Measurements from ENCODE around the gene LTN1.

GRCh38 chr21:28922368-28922767, 70.3 kb downstream of the LTN1 start:
- TF ChIP-seq, protein P1, sequence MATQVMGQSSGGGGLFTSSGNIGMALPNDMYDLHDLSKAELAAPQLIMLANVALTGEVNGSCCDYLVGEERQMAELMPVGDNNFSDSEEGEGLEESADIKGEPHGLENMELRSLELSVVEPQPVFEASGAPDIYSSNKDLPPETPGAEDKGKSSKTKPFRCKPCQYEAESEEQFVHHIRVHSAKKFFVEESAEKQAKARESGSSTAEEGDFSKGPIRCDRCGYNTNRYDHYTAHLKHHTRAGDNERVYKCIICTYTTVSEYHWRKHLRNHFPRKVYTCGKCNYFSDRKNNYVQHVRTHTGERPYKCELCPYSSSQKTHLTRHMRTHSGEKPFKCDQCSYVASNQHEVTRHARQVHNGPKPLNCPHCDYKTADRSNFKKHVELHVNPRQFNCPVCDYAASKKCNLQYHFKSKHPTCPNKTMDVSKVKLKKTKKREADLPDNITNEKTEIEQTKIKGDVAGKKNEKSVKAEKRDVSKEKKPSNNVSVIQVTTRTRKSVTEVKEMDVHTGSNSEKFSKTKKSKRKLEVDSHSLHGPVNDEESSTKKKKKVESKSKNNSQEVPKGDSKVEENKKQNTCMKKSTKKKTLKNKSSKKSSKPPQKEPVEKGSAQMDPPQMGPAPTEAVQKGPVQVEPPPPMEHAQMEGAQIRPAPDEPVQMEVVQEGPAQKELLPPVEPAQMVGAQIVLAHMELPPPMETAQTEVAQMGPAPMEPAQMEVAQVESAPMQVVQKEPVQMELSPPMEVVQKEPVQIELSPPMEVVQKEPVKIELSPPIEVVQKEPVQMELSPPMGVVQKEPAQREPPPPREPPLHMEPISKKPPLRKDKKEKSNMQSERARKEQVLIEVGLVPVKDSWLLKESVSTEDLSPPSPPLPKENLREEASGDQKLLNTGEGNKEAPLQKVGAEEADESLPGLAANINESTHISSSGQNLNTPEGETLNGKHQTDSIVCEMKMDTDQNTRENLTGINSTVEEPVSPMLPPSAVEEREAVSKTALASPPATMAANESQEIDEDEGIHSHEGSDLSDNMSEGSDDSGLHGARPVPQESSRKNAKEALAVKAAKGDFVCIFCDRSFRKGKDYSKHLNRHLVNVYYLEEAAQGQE (IDR thresholded peaks at IDR 0.05; ENCODE audit: low read depth): no peak
- no peak for TF ChIP-seq RAD21 (IDR thresholded peaks at IDR 0.05; ENCODE audit: low read depth)

Data from Ishikawa (cell line).